Parathyroid adenoma (tissue), 2 donors: Measurements from ENCODE around the gene GPN3.
"Not testable (repeated sequence)": the region's sequence is repeated elsewhere in the genome, so short reads cannot be mapped to it uniquely, and the experiment has no call there.

Source experiments
- H2AFZ ChIP-seq: fragments of 300-600 bp; sonication (generic); one replicate; pipeline ENCODE4 v1.7.0; 2017; ENCODE audit warnings: antibody characterized with exemption, mild to moderate bottlenecking
- H3K27ac ChIP-seq: fragments of 300-600 bp; sonication (generic); one replicate; pipeline ENCODE4 v1.7.0; 2017
- H3K27me3 ChIP-seq: fragments of 300-600 bp; sonication (generic); one replicate; pipeline ENCODE4 v1.7.0; 2017; ENCODE audit warnings: low read length; ENCODE audit not compliant: control insufficient read depth, insufficient read depth
- H3K36me3 ChIP-seq: fragments of 300-600 bp; sonication (generic); one replicate; pipeline ENCODE4 v1.7.0; 2017; ENCODE audit warnings: low read length; ENCODE audit not compliant: control insufficient read depth, insufficient read depth
- H3K4me1 ChIP-seq: fragments of 300-600 bp; sonication (generic); one replicate; pipeline ENCODE4 v1.7.0; 2017; ENCODE audit warnings: control low read depth
- H3K4me2 ChIP-seq: fragments of 300-600 bp; sonication (generic); one replicate; pipeline ENCODE4 v1.7.0; 2017; ENCODE audit warnings: low read length
- H3K4me3 ChIP-seq: fragments of 300-600 bp; sonication (generic); one replicate; pipeline ENCODE4 v1.7.0; 2017; ENCODE audit warnings: low read depth, low read length
- H3K79me2 ChIP-seq: fragments of 300-600 bp; sonication (generic); one replicate; pipeline ENCODE4 v1.7.0; 2017; ENCODE audit warnings: control low read depth
- H3K9ac ChIP-seq: fragments of 300-600 bp; sonication (generic); one replicate; pipeline ENCODE4 v1.7.0; 2017; ENCODE audit warnings: mild to moderate bottlenecking
- H3K9me3 ChIP-seq: fragments of 300-600 bp; sonication (generic); one replicate; pipeline ENCODE4 v1.7.0; 2017; ENCODE audit warnings: low read length; ENCODE audit not compliant: control insufficient read depth
- CTCF ChIP-seq: fragments of 300-600 bp; sonication (generic); IDR thresholded peaks from one replicate; pipeline ENCODE4 v1.7.0; 2017; ENCODE audit warnings: antibody characterized with exemption, mild to moderate bottlenecking
- donor health status: primary hyperparathyroidism.

GPN3 gene

DNA sequence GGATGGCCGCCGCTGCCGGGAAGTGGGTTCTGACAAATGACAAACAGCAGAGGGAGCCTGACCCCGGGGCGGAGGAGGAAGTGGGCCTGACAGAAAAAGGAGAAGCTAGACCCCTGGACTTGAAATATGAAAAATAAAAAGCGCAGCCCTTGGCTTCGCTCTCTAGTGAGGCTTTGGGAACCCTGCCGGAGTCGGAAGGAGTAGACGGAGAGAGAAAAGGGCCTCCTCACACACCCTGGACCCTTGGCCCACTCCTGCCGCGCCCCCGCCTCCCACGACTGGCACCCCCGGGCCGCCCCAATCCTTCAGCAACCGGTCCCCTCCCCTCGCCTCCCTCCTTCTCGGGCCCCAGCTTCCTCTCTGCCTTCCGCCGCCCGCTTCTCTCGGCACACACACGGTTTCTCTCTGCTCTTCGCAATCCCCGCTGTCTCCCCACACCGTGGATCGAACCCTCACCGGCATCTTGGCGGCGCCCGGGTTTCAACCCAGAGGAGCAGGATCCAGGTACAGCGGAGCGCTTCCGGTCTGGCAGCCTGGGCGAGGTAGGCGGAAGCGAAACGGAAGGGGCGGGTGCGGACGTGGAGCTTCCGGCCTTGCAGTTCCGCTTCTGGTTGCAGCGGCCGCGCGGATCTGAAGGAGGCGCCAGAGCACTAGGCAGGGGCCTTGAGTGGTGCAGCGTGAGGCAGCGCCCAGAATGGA, 18.1 kb downstream of the GPN3 start, which contains the start of gene ARPC3:
Gene ARPC3 (minus strand): TSS at position 539 of the 699 bp plus-strand sequence. CDS start 77 bp downstream, at position 462.
- H3K79me2 ChIP-seq = peaks cover 9% of the 10 kb centered on the region
- peak within 1 kb of the TSS; percentile 83 for H3K9ac ChIP-seq
- peak within 1 kb of the TSS; percentile 89 for H2AFZ ChIP-seq
- H3K27me3 ChIP-seq = no peaks in the 10 kb centered on the region
- peak within 1 kb of the TSS; percentile 77 for H3K4me2 ChIP-seq
- no peaks in the 10 kb centered on the region for H3K9me3 ChIP-seq
- H3K4me1 ChIP-seq = no peaks in the 10 kb centered on the region
- TF ChIP-seq CTCF = peak; percentile 89
- peak within 1 kb of the TSS; percentile 84 for H3K27ac ChIP-seq
- peak within 1 kb of the TSS; percentile 84 for H3K4me3 ChIP-seq
- H3K36me3 ChIP-seq = no peaks in the 10 kb centered on the region

- H3K9me3 ChIP-seq = no peaks in the 10 kb centered on the region
- no peak overlapping the region for H2AFZ ChIP-seq
- H3K27ac ChIP-seq = no peak overlapping the region
- TF ChIP-seq CTCF = no peak
- H3K4me1 ChIP-seq = no peaks in the 10 kb centered on the region
- H3K9ac ChIP-seq = no peak overlapping the region
- H3K79me2 ChIP-seq = peaks cover 9% of the 10 kb centered on the region
- no peaks in the 10 kb centered on the region for H3K36me3 ChIP-seq
- H3K27me3 ChIP-seq = no peaks in the 10 kb centered on the region
- no peak overlapping the region for H3K4me2 ChIP-seq
- H3K4me3 ChIP-seq = no peak overlapping the region
These were observed 23.6 kb downstream of the GPN3 start for GRCh38 chr12:110444455-110444854.

- Histone ChIP-seq H3K27ac (no peak overlapping the region), H3K4me1 (no peaks in the 10 kb centered on the region), H3K27me3 (no peaks in the 10 kb centered on the region), H3K36me3 (no peaks in the 10 kb centered on the region), H3K9me3 (no peaks in the 10 kb centered on the region), H2AFZ (no peak overlapping the region), H3K9ac (no peak overlapping the region), H3K4me2 (no peak overlapping the region), H3K79me2 (no peaks in the 10 kb centered on the region), H3K4me3 (no peak overlapping the region)
- TF ChIP-seq CTCF = no peak
These were observed 31.8 kb downstream of the GPN3 start for GRCh38 chr12:110436231-110436630.

- Histone ChIP-seq H3K4me3 (no peak overlapping the region), H3K79me2 (no peaks in the 10 kb centered on the region), H3K27ac (no peak overlapping the region), H3K4me2 (peak overlapping the region; percentile 58), H3K4me1 (no peaks in the 10 kb centered on the region), H3K9ac (no peak overlapping the region), H2AFZ (peak overlapping the region; percentile 78), H3K27me3 (no peaks in the 10 kb centered on the region), H3K36me3 (no peaks in the 10 kb centered on the region), H3K9me3 (no peaks in the 10 kb centered on the region)
- no peak for TF ChIP-seq CTCF
These were observed 36.0 kb downstream of the GPN3 start for GRCh38 chr12:110431957-110432587.

DNA sequence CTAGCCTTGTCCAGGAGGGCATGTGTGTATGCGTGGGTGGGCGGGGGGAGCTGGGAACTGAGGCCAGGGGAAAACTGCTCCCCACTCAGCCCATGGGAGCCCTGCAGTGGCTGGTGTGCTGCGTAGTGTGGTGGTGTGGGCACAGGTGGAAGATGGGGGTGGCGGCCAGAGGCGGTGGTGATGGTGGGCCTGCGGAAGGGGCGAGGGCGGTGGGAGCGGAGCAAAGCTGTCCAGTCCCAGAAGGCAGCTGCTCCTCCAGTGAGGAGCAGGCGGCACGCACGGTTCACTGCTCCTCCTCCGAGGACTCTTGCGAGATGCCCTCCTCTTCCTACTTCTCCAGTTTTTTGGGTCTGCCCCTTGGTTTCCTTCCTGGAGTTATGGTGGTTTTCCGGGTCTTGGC, 38.4 kb downstream of the GPN3 start:
- not testable (repeated sequence) for H3K4me3 ChIP-seq, H3K4me1 ChIP-seq, H3K27ac ChIP-seq, H3K36me3 ChIP-seq, H3K4me2 ChIP-seq, H3K79me2 ChIP-seq, H3K9me3 ChIP-seq, H2AFZ ChIP-seq, H3K9ac ChIP-seq, H3K27me3 ChIP-seq
